Fibroblast of villous mesenchyme (primary cell): ENCODE measurements around the gene MBD4. TPM values are rescaled to one million over a fixed set of nuclear protein-coding genes. Genes with fewer than 3 reads are reported as not detected.
A peak's percentile ranks its signal among the peaks of the same experiment; 100 is the strongest.

Experiments
- DNase-seq: peaks from one replicate; pipeline ENCODE4 v3.0.0-alpha.2; 2010; ENCODE audit warnings: low read depth
- H3K4me3 ChIP-seq: 2 replicates; pipeline ENCODE4 v1.5.1; 2011; ENCODE audit warnings: low read depth, mild to moderate bottlenecking, low read length
- CTCF ChIP-seq: IDR thresholded peaks from 2 replicates; pipeline ENCODE4 v1.5.1; 2012; ENCODE audit warnings: low read depth, mild to moderate bottlenecking, low read length; ENCODE audit not compliant: insufficient read depth
- total RNA-seq: library from RNA; depleted of rRNA; stranded (reverse); fragments of >200 nt; gene quantifications from 2 replicates; pipeline ENCODE4 v1.2.3, GENCODE V29; 2012

MBD4 gene
- total RNA-seq, 1 donor: 32.0 TPM

DNA sequence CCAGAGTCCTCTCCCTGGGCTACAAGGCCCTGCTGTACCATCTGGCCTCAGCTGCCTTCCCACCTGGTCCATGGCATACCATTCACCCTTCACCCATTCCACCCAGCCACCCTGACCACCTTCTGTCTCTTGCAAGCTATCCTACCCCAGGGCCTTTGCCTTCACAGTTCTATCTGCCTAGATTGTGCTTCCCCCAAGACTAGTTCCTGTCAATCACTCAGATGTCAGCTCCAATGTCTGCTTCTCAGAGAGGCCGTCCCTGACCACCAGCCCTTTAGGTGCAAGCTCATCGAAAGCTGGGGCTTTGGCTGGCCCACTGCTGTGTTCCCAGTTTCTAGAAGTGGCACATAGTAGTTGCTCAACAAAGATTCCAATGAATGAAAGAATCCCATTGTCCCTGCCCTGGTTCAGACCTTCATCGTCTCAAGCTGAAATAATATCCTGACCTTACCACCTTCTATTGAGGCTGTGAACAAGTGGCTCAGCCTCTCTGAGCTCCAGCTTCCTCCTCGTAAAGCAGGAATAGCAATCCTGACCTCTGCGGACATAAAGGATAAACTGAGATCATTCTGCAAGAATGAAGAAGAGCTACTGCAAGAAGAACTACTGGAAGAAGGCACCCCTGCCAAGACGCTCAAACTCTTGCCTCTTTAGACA, 27.1 kb downstream of the MBD4 start:
- DNase-seq: peak; percentile 93

GRCh38 chr3:129410971-129411370, 28.8 kb downstream of the MBD4 start:
- no peak for TF ChIP-seq CTCF
- H3K4me3 ChIP-seq: no peak overlapping the region
- DNase-seq: no peak

More for the DNA sequence above, 27.1 kb downstream of the MBD4 start:
- H3K4me3 ChIP-seq: no peak overlapping the region
- TF ChIP-seq CTCF: no peak

DNA sequence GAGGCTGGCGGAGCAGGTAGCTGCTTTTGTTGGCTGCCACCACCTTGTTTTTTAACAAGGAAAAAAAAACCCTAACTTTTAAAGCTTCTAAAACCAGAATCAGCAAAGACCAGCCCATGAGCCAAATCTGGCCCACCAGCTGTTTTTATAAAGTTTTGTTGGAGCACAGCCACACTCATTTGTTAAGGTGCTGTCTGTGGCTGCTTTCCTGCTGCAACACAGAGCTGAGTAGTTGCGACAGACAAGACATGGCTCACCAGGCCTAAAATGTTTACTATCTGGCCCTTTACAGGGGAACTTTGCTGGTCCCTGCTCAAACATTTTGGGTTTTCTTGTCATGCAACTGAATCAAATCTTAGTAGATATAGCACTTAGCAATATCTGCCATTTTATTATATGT, 30.2 kb downstream of the MBD4 start:
- no peak overlapping the region for H3K4me3 ChIP-seq
- TF ChIP-seq CTCF: no peak
- DNase-seq: peak; percentile 76

DNA sequence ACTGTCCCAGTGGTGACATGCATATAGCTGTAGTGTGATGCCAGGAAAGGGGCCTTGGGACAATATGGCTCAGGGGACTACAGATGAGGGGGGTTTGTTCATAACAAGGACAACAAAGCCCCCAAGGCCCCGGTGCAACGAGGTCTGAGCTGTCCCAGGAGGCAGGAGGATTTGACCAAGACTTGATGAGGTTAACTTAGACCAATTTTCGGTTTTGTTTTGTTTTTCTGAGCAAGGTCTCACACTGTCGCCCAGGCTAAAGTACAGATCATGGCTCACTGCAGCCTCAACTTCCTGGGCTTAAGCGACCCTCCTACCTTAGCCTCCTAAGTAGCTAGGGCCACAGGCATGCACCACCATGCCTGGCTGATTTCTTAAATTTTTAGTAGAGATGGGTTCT, 35.1 kb downstream of the MBD4 start:
- no peak for TF ChIP-seq CTCF
- DNase-seq: no peak
- no peak overlapping the region for H3K4me3 ChIP-seq

DNA sequence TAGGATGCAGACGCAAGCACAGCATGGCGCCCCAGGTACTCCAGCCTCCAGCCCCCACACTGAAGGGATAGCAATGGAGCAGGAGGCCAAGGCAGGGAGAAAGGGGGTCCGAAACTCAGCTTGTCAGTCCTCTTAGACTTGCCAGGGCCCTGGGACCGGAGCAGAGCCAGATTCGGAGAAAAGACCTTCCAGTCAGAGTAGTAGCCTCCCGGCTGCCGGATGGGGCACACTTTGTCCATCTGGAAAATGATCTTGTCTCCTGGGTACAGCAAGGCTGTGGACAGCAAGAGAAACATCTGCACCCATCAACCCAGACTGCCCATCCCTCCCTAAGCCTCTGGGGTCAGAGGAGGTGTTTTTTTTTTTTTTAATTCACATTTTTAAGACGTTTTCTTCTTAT, 35.6 kb downstream of the MBD4 start:
- H3K4me3 ChIP-seq: no peak overlapping the region
- no peak for DNase-seq
- no peak for TF ChIP-seq CTCF

DNA sequence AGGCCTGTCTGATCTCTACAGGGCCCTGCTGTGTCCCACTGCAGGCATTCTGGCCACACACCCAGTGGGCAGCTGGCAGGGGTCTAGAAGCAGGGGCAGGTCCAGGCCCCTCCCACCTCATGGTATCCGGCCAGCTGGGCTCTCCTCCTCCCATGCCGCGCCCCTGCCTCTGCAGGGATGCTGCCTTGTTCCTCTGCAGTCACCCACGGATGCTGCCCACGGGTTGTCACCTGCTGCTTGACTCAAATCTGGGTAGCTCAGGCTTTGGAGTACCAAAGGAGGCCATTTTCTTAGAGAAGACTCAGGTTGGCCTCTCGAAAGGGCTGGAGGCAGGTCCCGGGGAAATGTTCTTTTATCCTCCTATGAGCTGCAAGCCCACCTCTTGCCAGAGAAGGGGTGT, 36.3 kb downstream of the MBD4 start:
- no peak for TF ChIP-seq CTCF
- DNase-seq: no peak
- no peak overlapping the region for H3K4me3 ChIP-seq

GRCh38 chr3:129402616-129403015, 37.1 kb downstream of the MBD4 start:
- DNase-seq: no peak
- TF ChIP-seq CTCF: no peak
- H3K4me3 ChIP-seq: no peak overlapping the region
